Astrocyte (in vitro differentiated cells and primary cell): ENCODE results near the gene CAMK1G. TPM values are rescaled to one million over a fixed set of nuclear protein-coding genes. Genes with fewer than 3 reads are reported as not detected.

Source experiments
- DNase-seq: peaks from one replicate; pipeline ENCODE4 v3.0.0-alpha.2; 2010; ENCODE audit warnings: low read depth
- FAIRE-seq: peaks from 2 replicates; lab custom pipeline; 2011; peaks lifted over from hg19 to GRCh38; lab: Jason Lieb, UNC
- H2AFZ ChIP-seq: 2 replicates; pipeline ENCODE4 v1.6.0; 2012; ENCODE audit warnings: low read depth, low read length, inconsistent platforms
- H3K27ac ChIP-seq: 2 replicates; pipeline ENCODE4 v1.5.1; 2011; ENCODE audit warnings: low read depth, low read length, inconsistent platforms
- H3K27me3 ChIP-seq: 2 replicates; pipeline ENCODE4 v1.6.0; 2011; ENCODE audit warnings: low read length, inconsistent platforms; ENCODE audit not compliant: insufficient read depth
- H3K36me3 ChIP-seq: 2 replicates; pipeline ENCODE4 v1.5.1; 2011; ENCODE audit warnings: low read length, inconsistent platforms; ENCODE audit not compliant: insufficient read depth
- H3K4me1 ChIP-seq: 2 replicates; pipeline ENCODE4 v1.5.1; 2011; ENCODE audit warnings: low read length, inconsistent platforms; ENCODE audit not compliant: insufficient read depth
- H3K4me2 ChIP-seq: 2 replicates; pipeline ENCODE4 v1.6.0; 2012; ENCODE audit warnings: low read length, inconsistent platforms
- H3K4me3 ChIP-seq: 2 replicates; pipeline ENCODE4 v1.5.1; 2011; ENCODE audit warnings: low read depth, mild to moderate bottlenecking, low read length, inconsistent platforms; ENCODE audit not compliant: insufficient read depth
- H3K79me2 ChIP-seq: 2 replicates; pipeline ENCODE4 v1.6.0; 2012; ENCODE audit warnings: mild to moderate bottlenecking, low read length, inconsistent platforms; ENCODE audit not compliant: insufficient read depth
- H3K9ac ChIP-seq: 2 replicates; pipeline ENCODE4 v1.6.0; 2012; ENCODE audit warnings: mild to moderate bottlenecking, low read length, inconsistent platforms
- H3K9me3 ChIP-seq: 2 replicates; pipeline ENCODE4 v1.5.1; 2012; ENCODE audit warnings: low read depth, mild to moderate bottlenecking, low read length, inconsistent platforms; ENCODE audit not compliant: insufficient read depth
- H4K20me1 ChIP-seq: 2 replicates; pipeline ENCODE4 v1.6.0; 2012; ENCODE audit warnings: low read length, inconsistent platforms; ENCODE audit not compliant: insufficient read depth
- H3K27ac Mint-ChIP-seq: one replicate; pipeline ENCODE4 v1.8.0; 2021; ENCODE audit warnings: mild to moderate bottlenecking, mixed read lengths; ENCODE audit not compliant: unreplicated experiment
- H3K27me3 Mint-ChIP-seq: one replicate; pipeline ENCODE4 v1.8.0; 2021; ENCODE audit warnings: low read depth, mixed read lengths; ENCODE audit not compliant: unreplicated experiment
- H3K36me3 Mint-ChIP-seq: one replicate; pipeline ENCODE4 v1.8.0; 2021; ENCODE audit warnings: low read depth, mixed read lengths; ENCODE audit not compliant: unreplicated experiment
- H3K4me1 Mint-ChIP-seq: one replicate; pipeline ENCODE4 v1.8.0; 2021; ENCODE audit warnings: low read depth, mixed read lengths; ENCODE audit not compliant: unreplicated experiment
- H3K4me3 Mint-ChIP-seq: one replicate; pipeline ENCODE4 v1.8.0; 2021; ENCODE audit warnings: mild to moderate bottlenecking, moderate library complexity, mixed read lengths; ENCODE audit not compliant: unreplicated experiment
- H3K9me3 Mint-ChIP-seq: one replicate; pipeline ENCODE4 v1.8.0; 2021; ENCODE audit warnings: mild to moderate bottlenecking, mixed read lengths; ENCODE audit not compliant: unreplicated experiment
- EZH2 ChIP-seq: IDR thresholded peaks from 2 replicates; pipeline ENCODE4 v1.6.1; 2012; ENCODE audit warnings: mild to moderate bottlenecking, low read length, inconsistent platforms; ENCODE audit not compliant: insufficient read depth
- total RNA-seq: library from RNA; stranded (reverse); gene quantifications from 2 replicates; pipeline ENCODE4 v1.2.1, GENCODE V29; 2021
- TF ChIP-seq, protein P1 (sequence below): IDR thresholded peaks from 2 replicates; pipeline ENCODE4 v1.5.1; 2011; ENCODE audit warnings: low read depth, mild to moderate bottlenecking, inconsistent platforms, low read length, moderate library complexity; ENCODE audit not compliant: insufficient read depth

CAMK1G gene
- total RNA-seq, 1 donor from 2014 or later: 0.45 TPM

- Mint-ChIP-seq H3K36me3 (peaks cover 1% of the 10 kb centered on the region), H3K27ac (no peak overlapping the region), H3K27me3 (peaks cover 25% of the 10 kb centered on the region), H3K4me3 (no peak overlapping the region), H3K4me1 (no peaks in the 10 kb centered on the region), H3K9me3 (no peaks in the 10 kb centered on the region)
- Histone ChIP-seq H3K4me2 (no peak overlapping the region), H3K36me3 (no peaks in the 10 kb centered on the region), H3K9ac (no peak overlapping the region), H3K27me3 (no peaks in the 10 kb centered on the region), H3K4me3 (no peak overlapping the region), H3K79me2 (no peaks in the 10 kb centered on the region), H2AFZ (no peak overlapping the region), H4K20me1 (no peaks in the 10 kb centered on the region), H3K4me1 (no peaks in the 10 kb centered on the region), H3K9me3 (no peaks in the 10 kb centered on the region), H3K27ac (no peak overlapping the region)
- TF ChIP-seq, protein P1, sequence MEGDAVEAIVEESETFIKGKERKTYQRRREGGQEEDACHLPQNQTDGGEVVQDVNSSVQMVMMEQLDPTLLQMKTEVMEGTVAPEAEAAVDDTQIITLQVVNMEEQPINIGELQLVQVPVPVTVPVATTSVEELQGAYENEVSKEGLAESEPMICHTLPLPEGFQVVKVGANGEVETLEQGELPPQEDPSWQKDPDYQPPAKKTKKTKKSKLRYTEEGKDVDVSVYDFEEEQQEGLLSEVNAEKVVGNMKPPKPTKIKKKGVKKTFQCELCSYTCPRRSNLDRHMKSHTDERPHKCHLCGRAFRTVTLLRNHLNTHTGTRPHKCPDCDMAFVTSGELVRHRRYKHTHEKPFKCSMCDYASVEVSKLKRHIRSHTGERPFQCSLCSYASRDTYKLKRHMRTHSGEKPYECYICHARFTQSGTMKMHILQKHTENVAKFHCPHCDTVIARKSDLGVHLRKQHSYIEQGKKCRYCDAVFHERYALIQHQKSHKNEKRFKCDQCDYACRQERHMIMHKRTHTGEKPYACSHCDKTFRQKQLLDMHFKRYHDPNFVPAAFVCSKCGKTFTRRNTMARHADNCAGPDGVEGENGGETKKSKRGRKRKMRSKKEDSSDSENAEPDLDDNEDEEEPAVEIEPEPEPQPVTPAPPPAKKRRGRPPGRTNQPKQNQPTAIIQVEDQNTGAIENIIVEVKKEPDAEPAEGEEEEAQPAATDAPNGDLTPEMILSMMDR: peak; percentile 65
- TF ChIP-seq EZH2: no peak
- DNase-seq (peak; percentile 16), FAIRE-seq (no peak)
Observed at GRCh38 chr1:209601809-209602657, 18.5 kb downstream of the CAMK1G start.

DNA sequence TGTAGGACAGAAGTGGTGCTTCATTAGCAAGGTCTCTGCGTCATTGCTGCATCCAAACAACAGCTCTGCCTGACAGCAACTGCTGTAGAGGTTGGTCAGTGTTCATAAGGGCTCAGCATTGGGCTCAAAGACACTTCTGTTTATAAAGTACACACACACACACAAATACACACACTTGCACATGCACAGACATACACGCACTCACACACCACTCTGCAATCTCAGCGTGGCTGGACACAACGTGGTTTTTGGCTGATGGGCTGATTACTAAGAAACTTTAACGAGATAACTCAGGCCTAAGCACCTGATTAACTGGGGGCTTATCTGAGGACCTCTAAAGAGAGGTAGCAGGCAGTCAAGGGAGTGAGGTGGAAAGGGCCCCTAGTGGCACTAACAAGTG, 20.4 kb downstream of the CAMK1G start:
- Mint-ChIP-seq H3K9me3 (no peaks in the 10 kb centered on the region), H3K27me3 (peaks cover 26% of the 10 kb centered on the region), H3K36me3 (peaks cover 1% of the 10 kb centered on the region), H3K4me1 (peaks cover 6% of the 10 kb centered on the region), H3K4me3 (no peak overlapping the region), H3K27ac (no peak overlapping the region)
- Histone ChIP-seq H3K27me3 (no peaks in the 10 kb centered on the region), H3K4me3 (no peak overlapping the region), H3K4me1 (no peaks in the 10 kb centered on the region), H4K20me1 (no peaks in the 10 kb centered on the region), H3K9me3 (no peaks in the 10 kb centered on the region), H3K27ac (no peak overlapping the region), H3K4me2 (no peak overlapping the region), H3K79me2 (no peaks in the 10 kb centered on the region), H3K36me3 (no peaks in the 10 kb centered on the region), H2AFZ (no peak overlapping the region), H3K9ac (no peak overlapping the region)
- FAIRE-seq: no peak
- DNase-seq: no peak
- no peak for TF ChIP-seq EZH2
- TF ChIP-seq, protein P1: no peak
